HG02798 (cell line): Measurements from ENCODE around the gene DYNLT1.
"Not testable (repeated sequence)": the region's sequence is repeated elsewhere in the genome, so short reads cannot be mapped to it uniquely, and the experiment has no call there.

Experiments
- ATAC-seq: cut with Tn5 transposase; IDR thresholded peaks from one replicate; pipeline ENCODE4 v1.9.1; 2021; ENCODE audit warnings: mild to moderate bottlenecking; ENCODE audit not compliant: unreplicated experiment, poor library complexity

DYNLT1 gene

GRCh38 chr6:158626360-158627167, 18.0 kb downstream of the DYNLT1 start:
- ATAC-seq: no peak

- no peak for ATAC-seq
Observed at GRCh38 chr6:158625881-158626305, 18.6 kb downstream of the DYNLT1 start.

GRCh38 chr6:158624684-158625682, 19.6 kb downstream of the DYNLT1 start:
- ATAC-seq: no peak

GRCh38 chr6:158622545-158623190, 21.9 kb downstream of the DYNLT1 start:
- no peak for ATAC-seq

GRCh38 chr6:158621694-158622544, 22.6 kb downstream of the DYNLT1 start:
- ATAC-seq: no peak

- no peak for ATAC-seq
Observed at GRCh38 chr6:158620963-158621693, 23.4 kb downstream of the DYNLT1 start.

- ATAC-seq: no peak
Observed at GRCh38 chr6:158619922-158620801, 24.4 kb downstream of the DYNLT1 start.

- ATAC-seq: not testable (repeated sequence)
Observed at GRCh38 chr6:158618289-158618688, 26.3 kb downstream of the DYNLT1 start.

GRCh38 chr6:158614606-158615005, 29.9 kb downstream of the DYNLT1 start:
- not testable (repeated sequence) for ATAC-seq

GRCh38 chr6:158611541-158612370, 32.8 kb downstream of the DYNLT1 start:
- no peak for ATAC-seq

- ATAC-seq: no peak
Observed at GRCh38 chr6:158611039-158611438, 33.5 kb downstream of the DYNLT1 start.

- no peak for ATAC-seq
Observed at GRCh38 chr6:158610319-158610968, 34.1 kb downstream of the DYNLT1 start.

- no peak for ATAC-seq
Observed at GRCh38 chr6:158609455-158610155, 34.9 kb downstream of the DYNLT1 start.

GRCh38 chr6:158608221-158608620, 36.3 kb downstream of the DYNLT1 start:
- no peak for ATAC-seq

- ATAC-seq: no peak
Observed at GRCh38 chr6:158607411-158608170, 37.0 kb downstream of the DYNLT1 start.
